Astrocyte (in vitro differentiated cells and primary cell): Measurements from ENCODE around the gene ULK4.

Experiments
- CTCF ChIP-seq: IDR thresholded peaks from 2 replicates; pipeline ENCODE4 v1.5.1; 2011; ENCODE audit warnings: low read depth, mild to moderate bottlenecking, inconsistent platforms, low read length, moderate library complexity; ENCODE audit not compliant: insufficient read depth
- EZH2 ChIP-seq: IDR thresholded peaks from 2 replicates; pipeline ENCODE4 v1.6.1; 2012; ENCODE audit warnings: mild to moderate bottlenecking, low read length, inconsistent platforms; ENCODE audit not compliant: insufficient read depth

DNA sequence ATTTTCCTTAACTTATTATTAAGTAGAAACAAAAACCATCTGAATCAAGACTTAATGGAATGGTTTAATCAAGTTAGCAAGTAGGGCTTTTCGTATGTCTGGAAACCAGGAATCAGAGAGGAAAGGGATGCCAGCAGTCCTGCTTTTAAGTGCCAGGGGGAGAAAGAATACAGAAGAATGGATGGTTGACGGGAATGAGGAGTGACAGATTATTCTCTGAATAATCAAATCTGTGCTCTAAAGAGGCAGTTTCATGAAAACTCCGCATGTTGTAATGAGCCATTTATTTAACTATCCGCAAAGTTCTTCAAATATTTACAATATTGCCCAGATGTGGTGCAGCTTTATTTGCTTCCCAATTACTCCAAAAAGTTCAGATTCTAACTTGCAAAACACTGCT, 659.6 kb downstream of the ULK4 start:
- TF ChIP-seq CTCF, result no peak
- TF ChIP-seq EZH2, result no peak
